ENCODE results near the gene KAT14.

The KAT14 gene

DNA sequence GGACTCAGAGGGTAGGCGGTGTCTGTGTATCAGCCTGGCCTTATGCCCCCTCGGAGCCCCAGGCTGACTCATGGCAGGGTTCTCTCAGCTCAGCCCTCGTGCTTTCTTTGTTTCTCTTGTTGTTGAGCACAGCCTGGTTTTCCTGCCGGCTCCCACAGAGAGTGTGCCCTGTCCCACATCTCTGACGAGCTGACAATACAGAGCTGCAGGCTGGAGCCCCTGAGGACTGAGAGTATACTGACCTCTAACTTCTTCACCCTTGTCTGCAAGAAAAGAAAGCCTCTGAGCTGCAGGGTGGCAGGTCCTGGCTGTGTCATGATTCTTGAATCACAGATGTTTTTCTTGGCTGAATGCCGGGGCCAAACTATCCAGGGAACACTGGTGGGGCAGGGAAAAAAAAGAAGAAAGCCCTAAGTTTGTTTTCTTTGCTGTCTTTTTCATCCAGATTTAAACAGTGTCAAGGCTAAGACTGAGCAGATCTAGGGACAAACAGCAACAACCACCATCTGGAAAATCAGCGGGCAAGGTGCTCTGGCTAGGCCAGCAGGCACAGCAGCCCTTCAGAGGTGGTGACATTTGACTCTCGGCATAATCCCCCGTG lies 87.4 kb downstream of the KAT14 start:
- TF ChIP-seq, protein P1, sequence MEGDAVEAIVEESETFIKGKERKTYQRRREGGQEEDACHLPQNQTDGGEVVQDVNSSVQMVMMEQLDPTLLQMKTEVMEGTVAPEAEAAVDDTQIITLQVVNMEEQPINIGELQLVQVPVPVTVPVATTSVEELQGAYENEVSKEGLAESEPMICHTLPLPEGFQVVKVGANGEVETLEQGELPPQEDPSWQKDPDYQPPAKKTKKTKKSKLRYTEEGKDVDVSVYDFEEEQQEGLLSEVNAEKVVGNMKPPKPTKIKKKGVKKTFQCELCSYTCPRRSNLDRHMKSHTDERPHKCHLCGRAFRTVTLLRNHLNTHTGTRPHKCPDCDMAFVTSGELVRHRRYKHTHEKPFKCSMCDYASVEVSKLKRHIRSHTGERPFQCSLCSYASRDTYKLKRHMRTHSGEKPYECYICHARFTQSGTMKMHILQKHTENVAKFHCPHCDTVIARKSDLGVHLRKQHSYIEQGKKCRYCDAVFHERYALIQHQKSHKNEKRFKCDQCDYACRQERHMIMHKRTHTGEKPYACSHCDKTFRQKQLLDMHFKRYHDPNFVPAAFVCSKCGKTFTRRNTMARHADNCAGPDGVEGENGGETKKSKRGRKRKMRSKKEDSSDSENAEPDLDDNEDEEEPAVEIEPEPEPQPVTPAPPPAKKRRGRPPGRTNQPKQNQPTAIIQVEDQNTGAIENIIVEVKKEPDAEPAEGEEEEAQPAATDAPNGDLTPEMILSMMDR (IDR thresholded peaks at IDR 0.05): no peak

DNA sequence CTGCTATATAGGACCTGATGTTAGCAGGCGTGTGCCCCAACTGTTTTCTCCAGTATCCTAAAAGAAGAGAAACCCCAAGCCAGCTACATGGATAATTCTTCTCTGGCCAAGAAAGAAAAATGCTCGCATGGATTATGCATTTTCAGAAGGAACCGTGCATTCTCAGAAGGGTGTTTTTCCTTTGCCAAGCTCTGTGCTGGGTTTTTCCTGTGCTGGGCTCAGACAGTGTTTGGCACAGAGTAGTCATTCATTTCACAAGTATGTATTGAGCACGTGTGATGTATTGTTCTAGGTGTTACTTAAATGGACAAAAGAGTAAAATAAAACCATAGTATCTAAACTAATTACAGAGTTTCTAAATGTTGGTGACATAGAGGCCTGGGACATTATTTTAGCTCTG lies 88.0 kb downstream of the KAT14 start:
- TF ChIP-seq, protein P1 (IDR thresholded peaks at IDR 0.05): no peak

DNA sequence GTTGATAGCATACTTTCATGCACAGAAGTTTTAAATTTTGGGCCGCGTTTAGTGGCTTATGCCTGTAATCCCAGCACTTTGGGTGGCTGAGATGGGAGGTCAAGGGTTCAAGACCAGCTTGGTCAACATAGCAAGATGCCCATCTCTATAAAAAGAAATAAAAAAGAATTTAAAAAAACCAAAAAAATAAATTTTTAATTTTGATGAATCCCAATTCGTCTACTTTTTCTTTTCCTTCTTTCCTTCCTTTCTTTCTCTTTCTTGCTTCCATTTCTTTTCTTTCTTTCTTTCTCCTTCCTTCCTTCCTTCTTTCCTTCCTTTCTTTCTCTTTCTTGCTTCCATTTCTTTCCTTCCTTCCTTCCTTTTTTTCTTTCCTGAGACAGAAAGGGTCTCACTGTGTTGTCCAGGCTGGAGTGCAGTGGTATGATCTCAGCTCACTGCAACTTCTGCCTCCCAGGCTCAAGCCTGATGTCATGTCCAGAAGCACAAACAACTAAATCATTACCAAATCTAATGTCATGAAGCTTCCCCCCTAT lies 95.8 kb downstream of the KAT14 start:
- TF ChIP-seq, protein P1 (IDR thresholded peaks at IDR 0.05): no peak

All from LNCAP (cell line).